PC-3 (cell line): ENCODE measurements around the gene TRIB2. TPM values are rescaled to one million over a fixed set of nuclear protein-coding genes. Genes with fewer than 3 reads are reported as not detected.

ENCODE experiments used
- ATAC-seq: fragments of 200-7000 bp; cut with Tn5 transposase; 2 replicates; pipeline ENCODE4 v1.9.1; 2020; ENCODE audit warnings: mild to moderate bottlenecking, moderate library complexity
- BruUV-seq: library from RNA; stranded (reverse); fragments of 400-500 nt; replicated peaks from 2 replicates; lab custom pipeline; 2021; lab: Mats Ljungman, UMichigan
- CTCF ChIA-PET: fragments of 300-600 bp; sonication (Branson Sonifier 250); formaldehyde crosslinking; loops from one replicate; lab custom pipeline; 2022; ENCODE audit warnings: antibody characterized with exemption; lab: Charles Lee
- POLR2A ChIA-PET: fragments of 300-600 bp; sonication (Branson Sonifier 250); formaldehyde crosslinking; loops from one replicate; lab custom pipeline; 2022; ENCODE audit warnings: antibody characterized with exemption; ENCODE audit not compliant: unreplicated experiment; lab: Charles Lee
- DNase-seq: peaks from one replicate; pipeline ENCODE4 v3.0.0-alpha.2; 2015
- H2AFZ ChIP-seq: fragments of 300-600 bp; sonication (generic); 2 replicates; pipeline ENCODE4 v1.6.0; 2016; ENCODE audit warnings: antibody characterized with exemption, low read length
- H3F3A ChIP-seq: fragments of 300-600 bp; sonication (generic); one replicate; pipeline ENCODE4 v1.6.0; 2017; ENCODE audit warnings: antibody characterized with exemption, low read length, control low read depth, mild to moderate bottlenecking; ENCODE audit not compliant: unreplicated experiment
- H3K27ac ChIP-seq: fragments of 300-600 bp; sonication (generic); 2 replicates; pipeline ENCODE4 v1.5.1; 2016; ENCODE audit warnings: mild to moderate bottlenecking, low read length
- H3K27me3 ChIP-seq: fragments of 300-600 bp; sonication (generic); 2 replicates; pipeline ENCODE4 v1.6.1; 2016; ENCODE audit warnings: low read length, mixed read lengths
- H3K36me3 ChIP-seq: fragments of 300-600 bp; sonication (generic); 2 replicates; pipeline ENCODE4 v1.6.1; 2016; ENCODE audit warnings: low read depth, mixed run types, low read length, mixed read lengths
- H3K4me1 ChIP-seq: fragments of 300-600 bp; sonication (generic); 2 replicates; pipeline ENCODE4 v1.5.1; 2016; ENCODE audit warnings: low read length; ENCODE audit not compliant: insufficient read depth
- H3K4me2 ChIP-seq: fragments of 300-600 bp; sonication (generic); 2 replicates; pipeline ENCODE4 v1.6.0; 2016; ENCODE audit warnings: low read length
- H3K4me3 ChIP-seq: fragments of 300-600 bp; sonication (generic); 2 replicates; pipeline ENCODE4 v1.5.1; 2016; ENCODE audit warnings: mild to moderate bottlenecking, low read length, mixed read lengths
- H3K79me2 ChIP-seq: fragments of 300-600 bp; sonication (generic); 2 replicates; pipeline ENCODE4 v1.6.1; 2017; ENCODE audit warnings: low read length, mixed read lengths
- H3K9ac ChIP-seq: fragments of 300-600 bp; sonication (generic); 2 replicates; pipeline ENCODE4 v1.6.0; 2016; ENCODE audit warnings: mild to moderate bottlenecking, low read length
- H3K9me2 ChIP-seq: fragments of 300-600 bp; sonication (generic); replicated peaks from 2 replicates; pipeline ENCODE4 v1.6.1; 2016; ENCODE audit warnings: mixed run types, low read length, mixed read lengths
- H3K9me3 ChIP-seq: fragments of 300-600 bp; sonication (generic); 2 replicates; pipeline ENCODE4 v1.6.1; 2016; ENCODE audit warnings: low read length, mixed read lengths
- H4K20me1 ChIP-seq: fragments of 300-600 bp; sonication (generic); 2 replicates; pipeline ENCODE4 v1.6.1; 2016; ENCODE audit warnings: low read length, mixed read lengths
- CTCF ChIP-seq: fragments of 300-600 bp; sonication (generic); conservative IDR thresholded peaks from 2 replicates; pipeline ENCODE4 v1.5.1; 2017; ENCODE audit warnings: antibody characterized with exemption, low read depth, mild to moderate bottlenecking, low read length
- EZH2phosphoT487 ChIP-seq: fragments of 300-600 bp; sonication (generic); IDR thresholded peaks from 2 replicates; pipeline ENCODE4 v1.6.1; 2018; ENCODE audit warnings: mild to moderate bottlenecking, antibody characterized with exemption, low read length, borderline replicate concordance
- intact Hi-C: fragments of 100-400 bp; cut with micrococcal nuclease; formaldehyde crosslinking; loops from 2 replicates; pipeline ENCODE4 v1.9.0; 2023
- total RNA-seq: library from RNA; depleted of rRNA; stranded (reverse); fragments of >200 nt; gene quantifications from 2 replicates; pipeline ENCODE4 v1.2.3, GENCODE V29; 2014

Gene TRIB2
- total RNA-seq, 1 experiment from 2014 or later: 35.2 TPM

DNA sequence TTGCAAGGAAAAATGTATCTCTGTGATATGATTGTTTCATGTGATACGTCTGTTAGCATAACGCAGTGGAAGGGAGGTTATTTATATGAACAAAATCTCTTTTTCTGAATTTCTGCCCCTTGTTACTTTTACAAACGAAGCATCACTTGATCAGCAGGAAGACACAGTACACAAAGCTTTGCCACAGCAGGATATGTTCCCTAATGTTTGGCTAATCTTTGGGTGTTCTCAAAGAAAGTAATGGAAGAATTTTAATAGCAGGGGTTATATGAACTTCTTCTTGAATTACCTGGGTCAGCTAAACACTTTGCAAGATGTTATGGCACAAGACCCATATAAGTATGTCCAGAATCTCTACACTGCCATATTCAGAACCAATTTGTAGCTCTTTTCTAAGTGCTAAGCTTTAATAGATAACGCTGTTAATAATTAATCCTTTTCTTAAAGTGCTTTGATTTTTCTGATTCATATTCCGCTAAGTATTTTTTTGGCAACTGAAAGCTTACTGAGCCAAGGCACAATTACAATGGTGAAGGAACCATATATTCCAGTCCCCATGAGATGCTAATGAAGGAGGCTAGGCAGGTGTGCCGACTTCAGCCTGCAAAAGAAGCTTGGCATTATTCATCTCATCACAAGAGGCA is 33.2 kb upstream of the TRIB2 start:
- ChIA-PET CTCF (no interaction called here), POLR2A (no interaction called here)
- Histone ChIP-seq H2AFZ (no peak overlapping the region), H3K27ac (peak overlapping the region; percentile 73; the same call in 1 of the 2 replicates), H4K20me1 (no peaks in the 10 kb centered on the region), H3F3A (no peaks in the 10 kb centered on the region), H3K9ac (no peak overlapping the region), H3K9me2 (no peaks in the 10 kb centered on the region), H3K79me2 (no peaks in the 10 kb centered on the region), H3K9me3 (no peaks in the 10 kb centered on the region), H3K4me2 (0 out of 2 replicates have a peak overlapping the region, but pooled peaks have one; percentile 64), H3K4me3 (no peak overlapping the region), H3K27me3 (no peaks in the 10 kb centered on the region), H3K4me1 (peaks cover 41% of the 10 kb centered on the region), H3K36me3 (no peaks in the 10 kb centered on the region)
- ATAC-seq (no peak), DNase-seq (no peak)
- TF ChIP-seq CTCF: no peak
- BruUV-seq: no TSS peak
- intact Hi-C loops: loop anchor here (1.0 kb wide), 1 partner anchor 34 kb away; no protein-coding TSS in a partner anchor

DNA sequence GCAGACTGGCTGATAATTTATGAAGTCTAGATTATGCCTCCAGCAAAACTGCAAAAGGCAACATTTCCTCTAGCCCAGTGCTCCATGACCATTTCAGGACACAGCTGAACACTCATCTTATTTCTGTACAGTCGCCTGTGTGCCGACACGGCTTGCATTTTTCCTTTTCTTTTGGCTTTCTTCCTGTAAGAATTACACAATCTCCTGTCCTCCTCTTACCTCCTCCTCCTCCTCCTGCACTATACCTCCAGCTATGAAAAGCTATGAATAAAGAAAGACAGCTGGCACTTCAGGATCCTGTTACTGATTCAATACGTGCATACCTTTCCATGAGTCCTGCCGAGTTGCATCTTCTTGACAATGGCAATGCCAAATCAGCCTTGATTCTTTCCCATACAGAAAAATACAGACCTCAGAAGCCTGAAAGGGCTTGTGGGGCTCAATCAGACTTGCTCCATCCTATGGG is 32.2 kb upstream of the TRIB2 start:
- Histone ChIP-seq H3K36me3 (no peaks in the 10 kb centered on the region), H3K4me2 (peak overlapping the region; percentile 64), H2AFZ (peak overlapping the region; percentile 31), H3K79me2 (no peaks in the 10 kb centered on the region), H3K9ac (peak overlapping the region; percentile 11; the same call in 1 of the 2 replicates), H3K9me2 (no peaks in the 10 kb centered on the region), H3K9me3 (no peaks in the 10 kb centered on the region), H3F3A (no peaks in the 10 kb centered on the region), H3K27ac (peak overlapping the region; percentile 73), H4K20me1 (no peaks in the 10 kb centered on the region), H3K4me1 (peaks cover 41% of the 10 kb centered on the region), H3K27me3 (no peaks in the 10 kb centered on the region), H3K4me3 (peak overlapping the region; percentile 5; the same call in 1 of the 2 replicates)
- ATAC-seq: peak; percentile 69
- CTCF ChIA-PET: interaction anchor here (0.8 kb wide), 1 partner anchor 32 kb away, joined by 5 read pairs; the partner anchor contains the start of gene TRIB2
- no TSS peak for BruUV-seq
- peak; percentile 92 for DNase-seq
- intact Hi-C loops: loop anchor here (1.0 kb wide), 1 partner anchor 33 kb away; no protein-coding TSS in a partner anchor
- no peak for TF ChIP-seq EZH2phosphoT487
- POLR2A ChIA-PET: interaction anchor here (0.5 kb wide), 1 partner anchor 32 kb away, joined by 5 read pairs; no protein-coding TSS in a partner anchor

GRCh38 chr2:12685145-12685544 is 31.6 kb upstream of the TRIB2 start:
- peaks cover 41% of the 10 kb centered on the region for H3K4me1 ChIP-seq
- no peaks in the 10 kb centered on the region for H3K36me3 ChIP-seq
- H3K4me3 ChIP-seq: peak overlapping the region; percentile 5; the same call in 1 of the 2 replicates
- H3K9ac ChIP-seq: no peak overlapping the region
- H3K27ac ChIP-seq: peak overlapping the region; percentile 73
- intact Hi-C loops: no loop called here
- H3K4me2 ChIP-seq: peak overlapping the region; percentile 64
- no peak overlapping the region for H2AFZ ChIP-seq
- H3F3A ChIP-seq: no peaks in the 10 kb centered on the region
- H4K20me1 ChIP-seq: no peaks in the 10 kb centered on the region
- no peaks in the 10 kb centered on the region for H3K9me2 ChIP-seq
- ChIA-PET CTCF (no interaction called here), POLR2A (interaction anchor here (0.5 kb wide), 1 partner anchor 31 kb away, joined by 5 read pairs; no protein-coding TSS in a partner anchor)
- BruUV-seq: no TSS peak
- ATAC-seq (no peak), DNase-seq (no peak)
- no peaks in the 10 kb centered on the region for H3K79me2 ChIP-seq
- H3K27me3 ChIP-seq: no peaks in the 10 kb centered on the region
- H3K9me3 ChIP-seq: no peaks in the 10 kb centered on the region
- no peak for TF ChIP-seq EZH2phosphoT487
